HG03571 (cell line): ENCODE data around the gene ROR1.

Source experiments
- ATAC-seq: cut with Tn5 transposase; IDR thresholded peaks from one replicate; pipeline ENCODE4 v1.9.1; 2021; ENCODE audit not compliant: unreplicated experiment

ROR1 gene

GRCh38 chr1:63848733-63849132 is 74.9 kb downstream of the ROR1 start:
- no peak for ATAC-seq

- no peak for ATAC-seq
These were observed 75.3 kb downstream of the ROR1 start for GRCh38 chr1:63849149-63849548.

GRCh38 chr1:63854091-63854490 is 80.3 kb downstream of the ROR1 start:
- no peak for ATAC-seq

GRCh38 chr1:63855942-63856341 is 82.1 kb downstream of the ROR1 start:
- no peak for ATAC-seq

- ATAC-seq: no peak
These were observed 83.1 kb downstream of the ROR1 start for GRCh38 chr1:63856924-63857323.

GRCh38 chr1:63857478-63857877 is 83.7 kb downstream of the ROR1 start:
- no peak for ATAC-seq

- ATAC-seq: no peak
These were observed 84.3 kb downstream of the ROR1 start for GRCh38 chr1:63858153-63858552.

- no peak for ATAC-seq
These were observed 85.9 kb downstream of the ROR1 start for GRCh38 chr1:63859480-63860275.

- ATAC-seq: no peak
These were observed 87.4 kb downstream of the ROR1 start for GRCh38 chr1:63861052-63861691.

- no peak for ATAC-seq
These were observed 89.3 kb downstream of the ROR1 start for GRCh38 chr1:63863145-63863544.

GRCh38 chr1:63864224-63864641 is 90.4 kb downstream of the ROR1 start:
- ATAC-seq: no peak

GRCh38 chr1:63865561-63865960 is 91.7 kb downstream of the ROR1 start:
- ATAC-seq: no peak

- ATAC-seq: no peak
These were observed 92.3 kb downstream of the ROR1 start for GRCh38 chr1:63866084-63866483.

- ATAC-seq: no peak
These were observed 93.8 kb downstream of the ROR1 start for GRCh38 chr1:63867429-63868176.

- ATAC-seq: no peak
These were observed 94.5 kb downstream of the ROR1 start for GRCh38 chr1:63868268-63868781.

GRCh38 chr1:63870152-63870551 is 96.3 kb downstream of the ROR1 start:
- ATAC-seq: no peak

GRCh38 chr1:63871463-63871862 is 97.6 kb downstream of the ROR1 start:
- ATAC-seq: no peak

- no peak for ATAC-seq
These were observed 99.9 kb downstream of the ROR1 start for GRCh38 chr1:63873751-63874150.

GRCh38 chr1:63874278-63874880 is 100.6 kb downstream of the ROR1 start:
- no peak for ATAC-seq

GRCh38 chr1:63875636-63876035 is 101.8 kb downstream of the ROR1 start:
- no peak for ATAC-seq
